Mesenteric fat pad (tissue), 1 donor: ENCODE results near the gene OSBP. TPM values are rescaled to one million over a fixed set of nuclear protein-coding genes. Genes with fewer than 3 reads are reported as not detected.
"Not testable (repeated sequence)": the region's sequence is repeated elsewhere in the genome, so short reads cannot be mapped to it uniquely, and the experiment has no call there.

ENCODE experiments used
- DNase-seq: peaks from one replicate; pipeline ENCODE4 v3.0.0-alpha.2; 2020; ENCODE audit warnings: low spot score
- microRNA-seq: library from miRNA; unstranded; fragments of <30 nt; microRNA quantifications from one replicate; pipeline ENCODE4 v1.2.0, GENCODE V29; 2020; ENCODE audit warnings: borderline number of aligned reads
- total RNA-seq: library from RNA; stranded (reverse); fragmentation: NEBNext Ultra II Directional; extraction: Animal tissue kit (Norgen Biotek cat#: 25700); gene quantifications from one replicate; pipeline ENCODE4 v1.2.1, GENCODE V29; 2021
- donor health status: DM: yes; HTN: yes; CAD: no.

Gene OSBP
- total RNA-seq, 1 donor from 2014 or later = 39.8 TPM

DNA sequence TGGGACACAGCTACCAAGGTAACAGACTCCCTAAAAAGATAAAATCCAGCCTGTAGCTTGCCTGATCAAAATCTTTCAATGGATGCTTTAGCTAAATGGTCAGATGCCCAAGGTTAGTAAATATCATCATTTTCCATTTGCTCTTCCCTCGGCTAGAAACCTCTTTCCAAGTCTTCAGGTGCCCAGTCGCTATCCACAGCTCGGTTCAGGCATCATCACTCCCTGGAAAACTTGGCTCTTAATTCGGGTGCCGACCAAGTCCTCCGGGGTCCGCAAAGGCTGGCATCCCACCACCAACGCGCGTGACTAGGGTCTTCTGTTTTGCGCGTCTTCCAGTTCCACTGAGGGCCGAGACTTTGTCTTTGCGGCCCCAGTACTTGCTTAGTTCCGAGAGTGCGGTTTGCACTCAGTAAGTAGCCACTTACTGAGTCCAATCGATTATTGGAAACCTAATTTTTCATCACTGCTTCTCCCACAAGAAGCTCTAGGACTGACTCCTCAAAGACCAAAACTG lies 59.9 kb downstream of the OSBP start:
- DNase-seq = no peak

- no peak for DNase-seq
Observed at GRCh38 chr11:59553323-59553722, 62.3 kb downstream of the OSBP start.

DNA sequence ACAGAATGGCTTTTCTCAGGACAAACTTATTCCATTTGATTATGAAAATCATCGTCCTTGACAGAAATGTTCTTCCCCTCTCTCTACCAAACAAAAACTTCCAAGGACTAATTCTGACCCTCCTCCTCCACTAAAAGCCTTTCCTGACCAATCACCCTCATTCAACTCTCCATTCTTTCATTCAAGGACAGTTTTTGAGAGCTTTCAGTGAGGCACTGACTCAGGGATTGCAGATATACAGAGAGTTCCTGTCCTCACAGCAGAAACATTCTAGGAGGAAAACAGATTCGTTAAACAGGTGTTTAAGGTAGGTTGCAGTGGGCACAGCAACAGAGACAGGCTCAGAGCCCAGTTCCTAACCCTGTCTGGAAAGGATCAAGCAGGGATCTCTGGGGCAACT lies 62.7 kb downstream of the OSBP start:
- DNase-seq = no peak

GRCh38 chr11:59551659-59552521 lies 63.7 kb downstream of the OSBP start:
- DNase-seq = no peak

DNA sequence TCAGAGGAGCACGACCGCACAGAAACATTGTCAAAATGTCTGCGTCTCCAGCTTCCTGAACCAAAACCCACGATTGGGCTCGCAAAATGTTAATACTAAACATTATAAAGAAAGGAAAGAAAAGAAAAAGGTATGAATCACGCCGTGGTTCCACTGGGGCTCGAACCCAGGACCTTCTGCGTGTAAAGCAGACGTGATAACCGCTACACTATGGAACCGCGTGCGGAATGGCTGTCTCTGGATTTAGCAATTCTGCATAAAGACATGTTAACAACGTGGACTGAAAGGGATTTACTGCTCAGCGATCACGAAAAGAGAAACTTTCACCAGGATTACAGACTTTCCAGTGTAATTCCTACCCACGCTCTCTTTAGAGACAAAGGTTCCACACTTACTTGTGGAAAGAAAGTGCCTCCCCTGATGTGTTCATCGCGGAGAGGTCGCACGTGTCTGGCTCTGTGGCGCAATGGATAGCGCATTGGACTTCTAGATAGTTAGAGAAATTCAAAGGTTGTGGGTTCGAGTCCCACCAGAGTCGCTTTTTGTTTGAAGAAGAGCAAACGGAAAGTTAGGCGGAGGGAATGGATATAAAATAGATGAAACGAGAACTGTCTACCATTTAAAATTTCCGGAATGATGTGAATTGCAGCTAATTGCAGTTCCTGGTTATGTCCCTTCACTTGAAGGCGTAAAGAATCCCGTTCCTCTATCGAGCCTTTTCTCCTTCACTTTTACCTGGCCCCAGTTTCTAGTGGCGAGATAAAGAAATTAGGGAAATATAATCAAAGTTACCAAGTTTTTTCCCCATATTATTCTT lies 64.5 kb downstream of the OSBP start:
- no peak for DNase-seq

DNA sequence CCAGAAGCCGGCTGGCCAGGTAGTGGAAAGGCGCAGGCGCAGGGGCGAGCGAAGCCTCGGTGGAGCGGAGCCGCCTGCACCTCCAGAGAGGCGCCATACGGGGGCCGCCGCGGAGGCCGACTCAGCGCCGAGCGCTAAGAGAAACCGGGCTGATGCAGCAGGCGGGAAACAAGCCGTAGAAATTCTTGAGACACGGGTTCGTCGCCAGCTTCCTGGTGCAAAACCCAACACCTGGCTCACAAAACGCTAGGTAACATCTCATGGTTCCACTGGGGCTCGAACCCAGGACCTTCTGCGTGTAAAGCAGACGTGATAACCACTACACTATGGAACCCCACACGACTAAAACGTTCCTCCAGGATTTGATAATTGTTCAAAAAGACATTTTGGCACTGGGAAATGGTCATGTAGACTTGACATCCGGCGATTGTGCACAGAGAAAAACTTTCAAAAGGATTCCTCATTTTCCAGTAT lies 65.2 kb downstream of the OSBP start:
- peak; percentile 91 for DNase-seq

- no peak for DNase-seq
Observed at GRCh38 chr11:59548309-59548656, 67.3 kb downstream of the OSBP start.

- not testable (repeated sequence) for DNase-seq
Observed at GRCh38 chr11:59547605-59548308, 67.8 kb downstream of the OSBP start.

GRCh38 chr11:59545179-59546020 lies 70.2 kb downstream of the OSBP start:
- no peak for DNase-seq

DNA sequence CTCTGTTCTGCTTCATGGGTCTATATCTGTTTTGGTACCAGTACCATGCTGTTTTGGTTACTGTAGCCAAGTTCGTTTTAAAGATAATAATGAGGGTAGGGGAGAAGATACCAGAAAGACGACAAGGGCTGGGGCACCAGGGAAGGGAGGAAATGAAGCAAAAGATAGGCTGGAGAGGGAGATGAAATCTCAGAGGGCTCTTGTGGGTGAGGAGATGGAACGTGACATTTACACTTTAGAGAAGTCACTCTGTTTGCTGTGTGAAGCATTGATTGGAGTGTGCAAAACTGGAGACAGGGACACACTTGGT lies 70.8 kb downstream of the OSBP start:
- DNase-seq = no peak

DNA sequence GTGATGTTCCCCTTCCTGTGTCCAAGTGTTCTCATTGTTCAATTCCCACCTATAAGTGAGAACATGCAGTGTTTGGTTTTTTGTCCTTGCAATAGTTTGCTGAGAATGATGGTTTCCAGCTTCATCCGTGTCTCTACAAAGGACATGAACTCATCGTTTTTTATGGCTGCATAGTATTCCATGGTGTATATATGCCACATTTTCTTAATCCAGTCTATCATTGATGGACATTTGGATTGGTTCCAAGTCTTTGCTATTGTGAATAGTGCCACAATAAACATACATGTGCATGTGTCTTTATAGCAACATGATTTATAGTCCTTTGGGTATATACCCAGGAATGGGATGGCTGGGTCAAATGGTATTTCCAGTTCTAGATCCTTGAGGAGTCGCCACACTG lies 71.9 kb downstream of the OSBP start:
- not testable (repeated sequence) for DNase-seq

- no peak for DNase-seq
Observed at GRCh38 chr11:59542142-59542810, 73.3 kb downstream of the OSBP start.

DNA sequence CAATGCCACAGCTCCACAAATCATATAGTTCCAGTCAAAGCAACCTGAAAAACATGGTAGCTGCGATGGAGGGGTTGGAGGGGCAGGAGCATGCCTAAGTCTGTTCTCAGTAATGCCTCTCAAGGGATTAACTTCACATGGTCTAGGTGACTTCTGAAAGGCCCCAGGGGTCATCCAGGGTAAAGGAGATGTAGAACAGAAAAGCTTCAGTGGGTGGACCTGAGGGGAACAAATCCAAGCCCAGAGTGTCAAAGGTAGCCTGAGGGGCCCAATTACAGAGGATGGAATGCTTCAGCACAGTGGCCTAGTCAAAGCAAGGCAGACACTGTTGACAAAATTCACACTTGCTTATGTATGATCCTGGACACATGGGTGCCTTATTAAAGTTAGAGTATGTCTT lies 80.9 kb downstream of the OSBP start:
- DNase-seq = no peak

DNA sequence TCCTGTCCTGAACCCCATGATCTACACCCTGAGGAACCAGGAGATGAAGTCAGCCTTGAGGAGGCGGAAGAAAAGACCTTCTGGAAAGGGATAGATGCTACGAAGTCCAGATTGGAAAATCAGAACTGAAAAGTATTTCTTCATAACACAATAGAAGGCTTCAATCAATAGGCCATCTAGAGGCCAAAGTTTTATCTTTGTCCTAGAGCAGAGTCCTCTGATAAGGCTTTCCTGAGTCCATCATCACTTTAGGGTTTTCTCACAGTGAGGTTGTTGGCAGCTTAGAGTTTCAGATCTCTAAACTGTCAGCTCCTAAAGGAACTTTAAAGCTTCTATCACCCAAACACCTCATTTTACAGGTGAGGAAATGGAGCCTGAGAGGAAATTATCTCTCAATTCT lies 83.0 kb downstream of the OSBP start:
- DNase-seq = no peak

GRCh38 chr11:59528711-59529110 lies 86.9 kb downstream of the OSBP start:
- no peak for DNase-seq

Small RNA genes within 50 kb of the gene (microRNA-seq; reads per million reads assigned to microRNA genes)
- not detected for gene MIR3162

Other genes starting within 250 kb of the OSBP start
- not detected for gene OR5A2, start 189.4 kb downstream of the OSBP start, total RNA-seq
- gene OR5A1, start 179.3 kb downstream of the OSBP start, total RNA-seq = not detected
- gene OR4D6, start 158.8 kb downstream of the OSBP start, total RNA-seq = not detected
- not detected for gene OR4D10, start 142.5 kb downstream of the OSBP start, total RNA-seq
- gene OR4D11, start 112.2 kb downstream of the OSBP start, total RNA-seq = not detected
- not detected for gene OR4D9, start 104.2 kb downstream of the OSBP start, total RNA-seq
- 32.5 TPM for gene PATL1, start 53.3 kb upstream of the OSBP start, total RNA-seq
- not detected for gene OR10V1, start 98.1 kb upstream of the OSBP start, total RNA-seq
- gene STX3, start 139.6 kb upstream of the OSBP start, total RNA-seq = 24.9 TPM
- 39.5 TPM for gene MRPL16, start 195.0 kb upstream of the OSBP start, total RNA-seq
- not detected for gene CBLIF, start 229.7 kb upstream of the OSBP start, total RNA-seq